AG09309 (cell line): ENCODE measurements around the gene TOGARAM2.

ENCODE experiments used
- DNase-seq: peaks from one replicate; pipeline ENCODE4 v3.0.0-alpha.2; 2010; ENCODE audit warnings: low read depth
- H3K4me3 ChIP-seq: 2 replicates; pipeline ENCODE4 v1.5.1; 2011; ENCODE audit warnings: mild to moderate bottlenecking, low read depth, low read length, moderate library complexity; ENCODE audit not compliant: control insufficient read depth
- TF ChIP-seq, protein P1 (sequence below): IDR thresholded peaks from 2 replicates; pipeline ENCODE4 v1.5.1; 2011; ENCODE audit warnings: mild to moderate bottlenecking, low read depth, low read length, inconsistent platforms; ENCODE audit not compliant: insufficient read depth, control insufficient read depth; ENCODE audit errors: missing control alignments

Gene TOGARAM2

DNA sequence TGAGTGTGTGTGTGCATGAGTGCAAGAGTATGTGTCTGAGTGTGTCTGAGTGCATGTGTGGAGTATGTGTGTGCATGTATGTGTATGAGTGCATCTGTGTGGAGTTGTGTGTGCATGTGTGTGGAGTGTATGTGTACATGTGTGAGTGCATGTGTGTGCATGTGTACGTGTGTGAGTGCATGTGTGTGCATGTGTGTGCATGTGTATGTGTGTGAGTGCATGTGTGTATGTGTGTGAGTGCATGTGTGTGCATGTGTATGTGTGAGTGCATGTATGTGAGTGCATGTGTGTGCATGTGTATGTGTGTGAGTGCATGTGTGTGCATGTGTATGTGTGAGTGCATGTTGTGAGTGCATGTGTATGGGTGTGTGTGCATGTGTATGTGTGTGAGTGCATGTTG, 23.7 kb downstream of the TOGARAM2 start:
- DNase-seq, result no peak
- TF ChIP-seq, protein P1, sequence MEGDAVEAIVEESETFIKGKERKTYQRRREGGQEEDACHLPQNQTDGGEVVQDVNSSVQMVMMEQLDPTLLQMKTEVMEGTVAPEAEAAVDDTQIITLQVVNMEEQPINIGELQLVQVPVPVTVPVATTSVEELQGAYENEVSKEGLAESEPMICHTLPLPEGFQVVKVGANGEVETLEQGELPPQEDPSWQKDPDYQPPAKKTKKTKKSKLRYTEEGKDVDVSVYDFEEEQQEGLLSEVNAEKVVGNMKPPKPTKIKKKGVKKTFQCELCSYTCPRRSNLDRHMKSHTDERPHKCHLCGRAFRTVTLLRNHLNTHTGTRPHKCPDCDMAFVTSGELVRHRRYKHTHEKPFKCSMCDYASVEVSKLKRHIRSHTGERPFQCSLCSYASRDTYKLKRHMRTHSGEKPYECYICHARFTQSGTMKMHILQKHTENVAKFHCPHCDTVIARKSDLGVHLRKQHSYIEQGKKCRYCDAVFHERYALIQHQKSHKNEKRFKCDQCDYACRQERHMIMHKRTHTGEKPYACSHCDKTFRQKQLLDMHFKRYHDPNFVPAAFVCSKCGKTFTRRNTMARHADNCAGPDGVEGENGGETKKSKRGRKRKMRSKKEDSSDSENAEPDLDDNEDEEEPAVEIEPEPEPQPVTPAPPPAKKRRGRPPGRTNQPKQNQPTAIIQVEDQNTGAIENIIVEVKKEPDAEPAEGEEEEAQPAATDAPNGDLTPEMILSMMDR, result no peak
- no peak overlapping the region for H3K4me3 ChIP-seq

DNA sequence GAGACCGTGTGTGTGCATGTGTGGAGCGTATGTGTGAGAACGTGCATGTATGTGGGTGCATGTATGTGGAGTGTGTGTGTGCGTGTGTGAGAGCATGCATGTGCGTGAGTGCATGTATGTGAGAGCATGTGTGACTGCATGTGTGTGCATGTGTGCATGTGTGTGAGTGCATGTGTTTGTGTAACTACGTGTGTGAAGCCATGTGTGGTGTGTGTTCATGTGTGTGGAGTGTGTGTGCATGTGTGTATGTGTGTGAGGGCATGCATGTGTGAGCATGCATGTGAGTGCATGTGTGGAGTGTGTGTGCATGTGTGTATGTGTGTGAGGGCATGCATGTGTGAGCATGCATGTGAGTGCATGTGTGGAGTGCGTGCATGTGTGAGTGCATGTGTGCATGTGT, 24.2 kb downstream of the TOGARAM2 start:
- no peak overlapping the region for H3K4me3 ChIP-seq
- TF ChIP-seq, protein P1, result no peak
- DNase-seq, result no peak

DNA sequence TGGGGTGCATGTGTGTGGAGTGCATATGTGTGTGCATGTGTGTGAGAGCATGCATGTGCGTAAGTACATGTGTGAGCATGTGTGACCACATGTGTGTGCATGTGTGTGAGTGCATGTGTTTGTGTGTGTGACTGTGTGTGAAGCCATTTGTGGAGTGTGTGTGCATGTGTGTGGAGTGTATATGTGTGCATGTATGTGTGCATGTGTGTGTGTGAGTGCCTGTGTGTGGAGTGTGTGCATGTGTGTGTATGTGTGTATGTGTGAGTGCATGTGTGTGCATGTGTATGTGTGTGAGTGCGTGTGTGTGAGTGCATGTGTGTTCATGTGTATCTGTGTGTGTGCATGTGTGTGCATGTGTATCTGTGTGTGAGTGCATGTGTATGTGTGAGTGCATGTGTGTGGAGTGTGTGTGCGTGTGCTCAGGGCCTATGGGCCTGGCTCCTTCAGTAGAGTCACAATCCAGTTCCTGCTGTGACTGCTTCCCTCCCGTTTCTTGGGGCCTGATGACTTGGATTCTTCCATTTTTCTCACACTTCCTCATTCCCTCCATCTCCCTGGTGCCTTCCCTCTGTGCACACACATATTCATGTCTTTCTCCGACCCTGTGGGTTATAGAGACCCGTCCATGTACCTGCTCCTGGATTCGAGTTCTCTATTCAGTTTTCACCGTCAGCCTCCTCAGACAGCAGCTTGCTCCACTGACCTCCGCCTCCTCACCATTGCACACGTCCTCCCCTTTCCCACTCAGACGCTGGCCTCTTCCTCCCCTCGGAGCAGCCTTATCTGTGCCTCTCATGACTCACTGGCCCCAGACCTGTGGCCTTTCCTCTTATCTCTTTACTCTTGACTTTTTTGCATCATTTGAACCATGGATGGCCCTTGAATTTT, 25.2 kb downstream of the TOGARAM2 start:
- no peak overlapping the region for H3K4me3 ChIP-seq
- TF ChIP-seq, protein P1, result no peak
- DNase-seq, result no peak

DNA sequence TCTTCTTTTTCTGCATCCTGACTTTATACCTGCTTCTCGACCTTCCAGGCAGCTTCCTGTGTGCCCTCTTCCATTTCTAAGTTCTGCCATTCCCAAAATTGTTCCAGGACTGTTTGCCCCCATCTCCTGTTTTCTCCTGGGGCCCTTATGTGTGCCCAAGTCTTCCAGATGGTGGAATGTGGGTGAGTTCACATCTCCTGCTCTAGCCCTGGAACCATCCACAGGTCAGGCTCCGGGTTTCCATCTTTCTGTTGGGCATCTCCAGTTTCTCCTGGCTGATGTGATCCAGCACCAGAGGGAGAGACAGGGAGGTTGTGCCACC, 25.8 kb downstream of the TOGARAM2 start:
- no peak for DNase-seq
- H3K4me3 ChIP-seq, result no peak overlapping the region
- TF ChIP-seq, protein P1, result no peak

DNA sequence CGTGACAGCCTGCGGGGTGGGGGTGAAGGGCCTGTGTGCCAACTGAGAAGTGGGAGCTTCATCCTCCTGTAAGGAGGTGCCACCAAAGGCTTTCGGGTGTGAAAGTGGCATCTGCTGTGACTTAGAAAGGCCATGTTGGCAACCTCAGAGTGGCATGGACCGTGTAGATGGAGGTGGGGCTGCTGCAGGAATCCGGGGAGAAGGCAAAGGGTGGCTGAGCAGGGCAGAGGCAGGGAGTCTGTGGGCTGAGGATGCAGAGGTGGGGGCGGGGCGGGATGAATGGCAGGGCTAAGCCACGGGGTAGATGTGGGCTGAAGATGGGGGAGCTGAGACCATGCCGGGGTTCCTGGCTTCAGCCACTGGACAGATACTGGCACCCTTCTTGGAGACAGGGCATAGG, 28.2 kb downstream of the TOGARAM2 start:
- H3K4me3 ChIP-seq, result no peak overlapping the region
- no peak for DNase-seq
- TF ChIP-seq, protein P1, result no peak

DNA sequence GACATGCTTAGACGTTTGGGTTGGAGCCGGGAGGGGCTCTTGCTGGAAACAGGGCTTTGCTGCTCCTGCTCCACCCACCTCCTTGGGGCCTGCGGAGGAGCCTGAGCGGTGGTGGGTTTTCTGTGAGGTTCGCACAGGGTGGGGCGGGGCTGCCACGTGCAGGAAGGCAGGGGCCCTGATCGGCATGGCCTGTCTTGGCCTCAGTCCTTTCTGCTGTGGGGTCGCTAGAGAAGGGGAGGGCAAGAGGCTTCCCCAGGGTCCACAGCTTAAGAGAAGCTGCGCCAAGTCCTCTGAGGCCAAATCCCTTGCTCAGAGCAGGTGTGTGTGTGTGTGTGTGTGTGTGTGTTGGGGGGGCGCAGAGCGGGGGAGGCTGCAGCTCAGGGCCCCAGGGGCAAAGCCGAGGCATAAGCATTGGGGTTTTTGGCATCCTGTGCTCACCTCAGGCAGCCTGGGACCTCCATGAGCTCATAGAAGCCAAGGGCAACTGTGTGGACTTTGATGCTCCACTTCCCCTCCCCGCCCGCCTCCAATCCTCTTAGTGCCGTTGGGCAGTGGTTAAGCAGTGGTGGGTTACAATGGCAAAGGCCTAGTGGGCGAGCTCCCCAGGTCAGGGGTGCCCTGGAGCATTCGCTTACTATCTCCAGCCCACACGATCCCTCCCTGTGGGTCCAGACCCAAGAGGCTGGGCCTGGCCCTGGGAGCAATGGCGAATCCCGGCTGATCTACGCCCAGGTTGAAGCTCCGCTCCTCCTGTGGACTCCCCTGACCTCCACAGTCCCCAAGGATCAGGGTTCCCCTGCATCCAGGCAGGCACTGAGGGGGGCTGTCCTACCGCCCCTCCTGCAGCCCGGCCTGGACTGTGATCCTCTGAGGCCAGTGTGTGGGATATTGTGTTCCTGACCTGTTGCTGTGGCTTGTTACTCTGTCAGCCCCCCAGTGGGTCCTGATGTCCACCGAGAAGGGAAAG, 28.9 kb downstream of the TOGARAM2 start:
- TF ChIP-seq, protein P1, result no peak
- DNase-seq, result no peak
- no peak overlapping the region for H3K4me3 ChIP-seq
